ENCODE results near the gene ABCA13.

- TF ChIP-seq CTCF (optimal IDR thresholded peaks at IDR 0.05 in 1 of 3, IDR thresholded peaks at IDR 0.05 in 1 of 3, conservative IDR thresholded peaks at IDR 0.05 in 1 of 3; ENCODE audit: extremely low read depth in 1 of 3, insufficient read depth in 2 of 3, low read length in 3 of 3) (no peak), EZH2 (IDR thresholded peaks at IDR 0.05; ENCODE audit: low read length) (no peak)
These were observed 21.7 kb downstream of the ABCA13 start for GRCh38 chr7:48192996-48193395.
